Smooth muscle cell (in vitro differentiated cells): ENCODE measurements around the gene GAS7. TPM values are rescaled to one million over a fixed set of nuclear protein-coding genes. Genes with fewer than 3 reads are reported as not detected.

Experiments used
- DNase-seq: peaks from one replicate; lab custom pipeline; 2025; ENCODE audit not compliant: unreplicated experiment; lab: John Stamatoyannopoulos, UW
- H2AFZ ChIP-seq: fragments of 200-600 bp; sonication (generic); 2 replicates; pipeline ENCODE4 v1.6.0; 2016; ENCODE audit warnings: antibody characterized with exemption, low read depth, mild to moderate bottlenecking
- H3F3A ChIP-seq: fragments of 200-600 bp; sonication (generic); 2 replicates; pipeline ENCODE4 v1.6.0; 2017; ENCODE audit warnings: antibody characterized with exemption, low read depth
- H3K27ac ChIP-seq: fragments of 200-600 bp; sonication (generic); 2 replicates; pipeline ENCODE4 v1.5.1; 2016; ENCODE audit warnings: low read depth, mild to moderate bottlenecking
- H3K27me3 ChIP-seq: fragments of 200-600 bp; sonication (generic); 2 replicates; pipeline ENCODE4 v1.6.1; 2016; ENCODE audit warnings: low read depth, mild to moderate bottlenecking
- H3K36me3 ChIP-seq: fragments of 200-600 bp; sonication (generic); 2 replicates; pipeline ENCODE4 v1.5.1; 2016; ENCODE audit warnings: low read depth
- H3K4me1 ChIP-seq: fragments of 200-600 bp; sonication (generic); 2 replicates; pipeline ENCODE4 v1.5.1; 2016; ENCODE audit warnings: low read depth
- H3K4me2 ChIP-seq: fragments of 200-600 bp; sonication (generic); 2 replicates; pipeline ENCODE4 v1.6.0; 2016; ENCODE audit warnings: mild to moderate bottlenecking
- H3K4me3 ChIP-seq: fragments of 200-600 bp; sonication (generic); 2 replicates; pipeline ENCODE4 v1.5.1; 2016; ENCODE audit warnings: mild to moderate bottlenecking
- H3K79me2 ChIP-seq: fragments of 200-600 bp; sonication (generic); 2 replicates; pipeline ENCODE4 v1.6.0; 2016; ENCODE audit warnings: low read depth, mild to moderate bottlenecking
- H3K9ac ChIP-seq: fragments of 200-600 bp; sonication (generic); 2 replicates; pipeline ENCODE4 v1.6.0; 2016; ENCODE audit warnings: low read depth
- H3K9me3 ChIP-seq: fragments of 200-600 bp; sonication (generic); replicated peaks from 2 replicates; pipeline ENCODE4 v1.5.1; 2016; ENCODE audit warnings: low read depth
- H4K20me1 ChIP-seq: fragments of 200-600 bp; sonication (generic); 2 replicates; pipeline ENCODE4 v1.6.0; 2016; ENCODE audit warnings: low read depth
- CTCF ChIP-seq: fragments of 200-600 bp; sonication (generic); IDR thresholded peaks from 2 replicates; pipeline ENCODE4 v1.5.1; 2017; ENCODE audit warnings: borderline replicate concordance, mild to moderate bottlenecking, antibody characterized with exemption; ENCODE audit not compliant: insufficient read depth, poor library complexity, severe bottlenecking
- WGBS: methylation state at CpG from one replicate; pipeline ENCODE4 v1.1.7; 2016; ENCODE audit warnings: low lambda C conversion rate; 5-methylcytosine and 5-hydroxymethylcytosine counted together
- polyA plus RNA-seq: library from polyadenylated mRNA; unstranded; fragments of >200 nt; fragmentation: Nextera tagmentation; extraction: Ambion mirVana; gene quantifications from 2 replicates; pipeline ENCODE4 v1.2.1, GENCODE V29; 2016
- total RNA-seq: library from RNA; depleted of rRNA; stranded (reverse); fragments of >200 nt; gene quantifications from 2 replicates; pipeline ENCODE4 v1.2.3, GENCODE V29; 2014

GAS7 gene
- total and polyA plus RNA-seq, 2 experiments from 2014 or later, result 86.8 to 103 TPM

- Histone ChIP-seq H3K9ac (no peak overlapping the region), H3K4me2 (peak overlapping the region; percentile 57), H3K4me3 (no peak overlapping the region), H3K27ac (peak overlapping the region; percentile 73), H3K4me1 (peaks cover 18% of the 10 kb centered on the region), H4K20me1 (peaks cover 100% of the 10 kb centered on the region), H2AFZ (no peak overlapping the region), H3K79me2 (peaks cover 88% of the 10 kb centered on the region), H3K36me3 (no peaks in the 10 kb centered on the region), H3F3A (peaks cover 8% of the 10 kb centered on the region), H3K27me3 (no peaks in the 10 kb centered on the region), H3K9me3 (no peaks in the 10 kb centered on the region)
- 24% methylated on average over 17 of the region's 17 CpGs for WGBS
- no peak for TF ChIP-seq CTCF
- DNase-seq, result peak; percentile 21
These were observed 134.6 kb downstream of the GAS7 start for GRCh38 chr17:10063730-10064241.

- peaks cover 99% of the 10 kb centered on the region for H4K20me1 ChIP-seq
- H3K4me3 ChIP-seq, result no peak overlapping the region
- no peaks in the 10 kb centered on the region for H3K27me3 ChIP-seq
- no peak overlapping the region for H3K4me2 ChIP-seq
- H3K4me1 ChIP-seq, result peaks cover 18% of the 10 kb centered on the region
- WGBS, result 93% methylated on average over 14 of the region's 14 CpGs
- no peak for TF ChIP-seq CTCF
- H3K9me3 ChIP-seq, result no peaks in the 10 kb centered on the region
- no peak for DNase-seq
- H3K36me3 ChIP-seq, result no peaks in the 10 kb centered on the region
- H3F3A ChIP-seq, result peaks cover 8% of the 10 kb centered on the region
- peaks cover 80% of the 10 kb centered on the region for H3K79me2 ChIP-seq
- peak overlapping the region; percentile 73 for H3K27ac ChIP-seq
- no peak overlapping the region for H3K9ac ChIP-seq
- no peak overlapping the region for H2AFZ ChIP-seq
These were observed 135.6 kb downstream of the GAS7 start for GRCh38 chr17:10062691-10063385.

- H3K4me1 ChIP-seq, result peaks cover 18% of the 10 kb centered on the region
- H3K36me3 ChIP-seq, result no peaks in the 10 kb centered on the region
- H3K79me2 ChIP-seq, result peaks cover 70% of the 10 kb centered on the region
- no peak for TF ChIP-seq CTCF
- no peaks in the 10 kb centered on the region for H3K27me3 ChIP-seq
- WGBS, result 28% methylated on average over 13 of the region's 13 CpGs
- no peak overlapping the region for H2AFZ ChIP-seq
- no peaks in the 10 kb centered on the region for H3K9me3 ChIP-seq
- H3K27ac ChIP-seq, result peak overlapping the region; percentile 73
- peaks cover 8% of the 10 kb centered on the region for H3F3A ChIP-seq
- peak; percentile 15 for DNase-seq
- H3K4me2 ChIP-seq, result peak overlapping the region; percentile 55
- H4K20me1 ChIP-seq, result peaks cover 97% of the 10 kb centered on the region
- H3K4me3 ChIP-seq, result no peak overlapping the region
- no peak overlapping the region for H3K9ac ChIP-seq
These were observed 137.1 kb downstream of the GAS7 start for GRCh38 chr17:10061111-10061845.
